Measurements from ENCODE around the gene LYPD4. TPM values are rescaled to one million over a fixed set of nuclear protein-coding genes. Genes with fewer than 3 reads are reported as not detected.

Gene LYPD4
- total and polyA plus RNA-seq, 12 donors: not detected

DNA sequence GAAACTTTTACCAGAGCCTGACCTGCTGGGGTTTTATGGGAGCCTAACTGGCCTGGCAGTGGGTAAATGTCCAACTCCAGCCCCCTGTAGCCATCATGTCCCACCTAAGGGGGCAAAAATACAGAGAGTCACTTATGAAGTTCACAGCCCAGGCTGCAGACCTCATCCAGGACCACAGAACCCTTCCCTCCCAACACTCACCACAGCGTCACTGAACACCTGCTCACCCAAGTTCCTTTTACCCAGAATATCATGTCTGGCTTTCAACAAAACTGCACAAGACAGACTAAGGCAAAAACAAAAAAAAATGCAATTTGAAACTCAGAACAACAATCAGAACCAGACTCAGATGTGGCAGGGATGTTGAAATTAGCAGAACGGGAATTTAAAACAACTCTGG is 41.7 kb downstream of the LYPD4 start:
- ATAC-seq (no peak), DNase-seq (no peak)
- peaks cover 0 to 26% (median 0%) of the 10 kb centered on the region in 9 donors for H3K4me1 ChIP-seq
- intact Hi-C loops (cut with DNase I): no loop called here
- peaks cover 0 to 3% (median 0%) of the 10 kb centered on the region in 11 donors for H3K9me3 ChIP-seq
- peaks cover 0 to 42% (median 12%) of the 10 kb centered on the region in 7 donors for H3K27me3 ChIP-seq
- no peaks in the 10 kb centered on the region for H3K36me3 ChIP-seq
- H3K27ac ChIP-seq: peak overlapping the region in 2 of 10 donors; percentile 58 to 89
- no peak overlapping the region for H3K4me3 ChIP-seq
- 74 to 81% methylated on average over 2 of the region's 2 CpGs for WGBS, 2 donors
- TF ChIP-seq, protein P1, sequence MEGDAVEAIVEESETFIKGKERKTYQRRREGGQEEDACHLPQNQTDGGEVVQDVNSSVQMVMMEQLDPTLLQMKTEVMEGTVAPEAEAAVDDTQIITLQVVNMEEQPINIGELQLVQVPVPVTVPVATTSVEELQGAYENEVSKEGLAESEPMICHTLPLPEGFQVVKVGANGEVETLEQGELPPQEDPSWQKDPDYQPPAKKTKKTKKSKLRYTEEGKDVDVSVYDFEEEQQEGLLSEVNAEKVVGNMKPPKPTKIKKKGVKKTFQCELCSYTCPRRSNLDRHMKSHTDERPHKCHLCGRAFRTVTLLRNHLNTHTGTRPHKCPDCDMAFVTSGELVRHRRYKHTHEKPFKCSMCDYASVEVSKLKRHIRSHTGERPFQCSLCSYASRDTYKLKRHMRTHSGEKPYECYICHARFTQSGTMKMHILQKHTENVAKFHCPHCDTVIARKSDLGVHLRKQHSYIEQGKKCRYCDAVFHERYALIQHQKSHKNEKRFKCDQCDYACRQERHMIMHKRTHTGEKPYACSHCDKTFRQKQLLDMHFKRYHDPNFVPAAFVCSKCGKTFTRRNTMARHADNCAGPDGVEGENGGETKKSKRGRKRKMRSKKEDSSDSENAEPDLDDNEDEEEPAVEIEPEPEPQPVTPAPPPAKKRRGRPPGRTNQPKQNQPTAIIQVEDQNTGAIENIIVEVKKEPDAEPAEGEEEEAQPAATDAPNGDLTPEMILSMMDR (IDR thresholded peaks at IDR 0.05): no peak

GRCh38 chr19:41801792-41802211 is 42.7 kb downstream of the LYPD4 start:
- peak overlapping the region in 2 of 10 donors; percentile 58 to 89 for H3K27ac ChIP-seq
- ATAC-seq: peak in 4 of 8 donors; percentile 31 to 56 (median 38)
- no peak for DNase-seq

GRCh38 chr19:41801031-41801430 is 43.5 kb downstream of the LYPD4 start:
- ATAC-seq (no peak), DNase-seq (no peak)
- Histone ChIP-seq H3K27ac (peak overlapping the region in 3 of 10 donors; percentile 10 to 89 (median 58)), H3K36me3 (no peaks in the 10 kb centered on the region), H3K4me3 (no peak overlapping the region), H3K27me3 (peaks cover 0 to 50% (median 15%) of the 10 kb centered on the region in 7 donors), H3K4me1 (peaks cover 0 to 38% (median 0%) of the 10 kb centered on the region in 9 donors), H3K9me3 (peaks cover 0 to 3% (median 0%) of the 10 kb centered on the region in 11 donors)
- WGBS, 2 donors: 67 to 77% methylated on average over 4 of the region's 4 CpGs
- TF ChIP-seq, protein P1 (IDR thresholded peaks at IDR 0.05): no peak
- intact Hi-C loops (cut with DNase I): no loop called here

More at GRCh38 chr19:41801792-41802211, 42.7 kb downstream of the LYPD4 start:
- H3K9me3 ChIP-seq: peaks cover 0 to 3% (median 0%) of the 10 kb centered on the region in 11 donors
- intact Hi-C loops (cut with DNase I): no loop called here
- WGBS, 2 donors: 46 to 51% methylated on average over 2 of the region's 2 CpGs
- peaks cover 0 to 43% (median 12%) of the 10 kb centered on the region in 7 donors for H3K27me3 ChIP-seq
- TF ChIP-seq, protein P1 (IDR thresholded peaks at IDR 0.05): no peak
- H3K4me3 ChIP-seq: no peak overlapping the region
- no peaks in the 10 kb centered on the region for H3K36me3 ChIP-seq
- H3K4me1 ChIP-seq: peaks cover 0 to 30% (median 0%) of the 10 kb centered on the region in 9 donors

GRCh38 chr19:41799444-41800000 is 45.0 kb downstream of the LYPD4 start:
- DNase-seq (no peak), ATAC-seq (no peak)
- TF ChIP-seq, protein P1 (IDR thresholded peaks at IDR 0.05): no peak
- H3K4me1 ChIP-seq: peaks cover 0 to 45% (median 0%) of the 10 kb centered on the region in 9 donors
- H3K36me3 ChIP-seq: no peaks in the 10 kb centered on the region
- 62 to 69% methylated on average over 9 of the region's 9 CpGs for WGBS, 2 donors
- peaks cover 0 to 63% (median 25%) of the 10 kb centered on the region in 7 donors for H3K27me3 ChIP-seq
- H3K27ac ChIP-seq: peak overlapping the region in 2 of 10 donors; percentile 0 to 89
- peak overlapping the region in 1 of 10 donors; percentile 31 for H3K4me3 ChIP-seq
- intact Hi-C loops (cut with DNase I): no loop called here
- H3K9me3 ChIP-seq: peaks cover 0 to 3% (median 0%) of the 10 kb centered on the region in 11 donors
